RCC 7860 (cell line): ENCODE measurements around the gene LRMDA.

Experiments used
- DNase-seq: peaks from one replicate; pipeline ENCODE4 v3.0.0-alpha.2; 2015; ENCODE audit warnings: low spot score
- FAIRE-seq: peaks from 2 replicates; lab custom pipeline; 2012; peaks lifted over from hg19 to GRCh38; lab: Jason Lieb, UNC

The LRMDA gene

GRCh38 chr10:76197293-76197692, 765.9 kb downstream of the LRMDA start:
- FAIRE-seq (no peak), DNase-seq (no peak)

GRCh38 chr10:76198287-76199035, 767.0 kb downstream of the LRMDA start:
- FAIRE-seq (no peak), DNase-seq (no peak)

- FAIRE-seq: no peak
Measured at GRCh38 chr10:76201962-76202361, 770.5 kb downstream of the LRMDA start.

GRCh38 chr10:76202777-76203176, 771.4 kb downstream of the LRMDA start:
- DNase-seq (no peak), FAIRE-seq (no peak)

More at GRCh38 chr10:76201962-76202361, 770.5 kb downstream of the LRMDA start:
- no peak for DNase-seq

- FAIRE-seq (no peak), DNase-seq (no peak)
Measured at GRCh38 chr10:76205361-76205760, 773.9 kb downstream of the LRMDA start.

- DNase-seq: no peak
- FAIRE-seq: no peak
Measured at GRCh38 chr10:76206797-76207352, 775.5 kb downstream of the LRMDA start.

- DNase-seq (no peak), FAIRE-seq (no peak)
Measured at GRCh38 chr10:76209135-76209534, 777.7 kb downstream of the LRMDA start.

GRCh38 chr10:76210211-76210610, 778.8 kb downstream of the LRMDA start:
- FAIRE-seq: no peak

GRCh38 chr10:76211691-76212090, 780.3 kb downstream of the LRMDA start:
- FAIRE-seq (no peak), DNase-seq (no peak)

More at GRCh38 chr10:76210211-76210610, 778.8 kb downstream of the LRMDA start:
- DNase-seq: no peak

- DNase-seq (no peak), FAIRE-seq (no peak)
Measured at GRCh38 chr10:76213876-76214275, 782.5 kb downstream of the LRMDA start.

GRCh38 chr10:76218035-76218434, 786.6 kb downstream of the LRMDA start:
- DNase-seq (no peak), FAIRE-seq (no peak)

GRCh38 chr10:76229341-76229740, 797.9 kb downstream of the LRMDA start:
- no peak for FAIRE-seq
- no peak for DNase-seq

- FAIRE-seq (no peak), DNase-seq (no peak)
Measured at GRCh38 chr10:76230921-76231285, 799.5 kb downstream of the LRMDA start.

- FAIRE-seq: no peak
Measured at GRCh38 chr10:76231286-76231934, 800.0 kb downstream of the LRMDA start.

GRCh38 chr10:76234499-76235226, 803.2 kb downstream of the LRMDA start:
- FAIRE-seq: no peak
- DNase-seq: no peak

More at GRCh38 chr10:76231286-76231934, 800.0 kb downstream of the LRMDA start:
- DNase-seq: no peak

GRCh38 chr10:76236356-76236755, 804.9 kb downstream of the LRMDA start:
- FAIRE-seq (no peak), DNase-seq (no peak)

- DNase-seq (no peak), FAIRE-seq (no peak)
Measured at GRCh38 chr10:76242956-76243355, 811.5 kb downstream of the LRMDA start.

- DNase-seq: no peak
- FAIRE-seq: no peak
Measured at GRCh38 chr10:76244061-76244686, 812.8 kb downstream of the LRMDA start.

GRCh38 chr10:76245951-76246495, 814.6 kb downstream of the LRMDA start:
- no peak for DNase-seq
- no peak for FAIRE-seq

GRCh38 chr10:76248649-76249200, 817.3 kb downstream of the LRMDA start:
- no peak for DNase-seq
- FAIRE-seq: no peak
